A673 (cell line): ENCODE measurements around the gene OR2AT4.
"Not testable (repeated sequence)": the region's sequence is repeated elsewhere in the genome, so short reads cannot be mapped to it uniquely, and the experiment has no call there.

ENCODE experiments used
- CTCF ChIP-seq: fragments of 300-800, 200-600 bp; sonication (generic); conservative IDR thresholded peaks from 2 replicates; pipeline ENCODE4 v1.5.1; 2017; ENCODE audit warnings: low read depth, mild to moderate bottlenecking, antibody characterized with exemption, low read length, moderate library complexity, mixed read lengths
- EZH2 ChIP-seq: fragments of 200-600 bp; sonication (generic); IDR thresholded peaks from 2 replicates; pipeline ENCODE4 v1.6.1; 2017; ENCODE audit warnings: borderline replicate concordance, low read depth, mild to moderate bottlenecking, mixed read lengths, antibody characterized with exemption, low read length; ENCODE audit not compliant: poor library complexity, severe bottlenecking

GRCh38 chr11:75094382-75094781, 2.3 kb downstream of the OR2AT4 start:
- TF ChIP-seq CTCF, EZH2: not testable (repeated sequence)
